Measurements from ENCODE around the gene BCL10.

BCL10 gene

GRCh38 chr1:85224734-85225623 lies 51.5 kb downstream of the BCL10 start (continued):
- TF ChIP-seq, protein P1, sequence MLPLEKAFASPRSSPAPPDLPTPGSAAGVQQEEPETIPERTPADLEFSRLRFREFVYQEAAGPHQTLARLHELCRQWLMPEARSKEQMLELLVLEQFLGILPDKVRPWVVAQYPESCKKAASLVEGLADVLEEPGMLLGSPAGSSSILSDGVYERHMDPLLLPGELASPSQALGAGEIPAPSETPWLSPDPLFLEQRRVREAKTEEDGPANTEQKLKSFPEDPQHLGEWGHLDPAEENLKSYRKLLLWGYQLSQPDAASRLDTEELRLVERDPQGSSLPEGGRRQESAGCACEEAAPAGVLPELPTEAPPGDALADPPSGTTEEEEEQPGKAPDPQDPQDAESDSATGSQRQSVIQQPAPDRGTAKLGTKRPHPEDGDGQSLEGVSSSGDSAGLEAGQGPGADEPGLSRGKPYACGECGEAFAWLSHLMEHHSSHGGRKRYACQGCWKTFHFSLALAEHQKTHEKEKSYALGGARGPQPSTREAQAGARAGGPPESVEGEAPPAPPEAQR (tag by site-specific recombination; IDR thresholded peaks at IDR 0.05): no peak
- TF ChIP-seq PRDM2 (tag by site-specific recombination; IDR thresholded peaks at IDR 0.05; ENCODE audit: borderline replicate concordance) (no peak), ZNF114 (tag by site-specific recombination; IDR thresholded peaks at IDR 0.05) (no peak), MZF1 (tag by site-specific recombination; IDR thresholded peaks at IDR 0.05; ENCODE audit: borderline replicate concordance) (peak; percentile 93), REPIN1 (tag by site-specific recombination; IDR thresholded peaks at IDR 0.05; ENCODE audit: low read depth) (no peak), ZNF18 (tag by site-specific recombination; IDR thresholded peaks at IDR 0.05) (0 out of 2 replicates have a peak, but pooled peaks have one; percentile 37), ZNF654 (tag by site-specific recombination; IDR thresholded peaks at IDR 0.05; ENCODE audit: low read depth) (no peak), ZNF324 (tag by site-specific recombination; IDR thresholded peaks at IDR 0.05) (no peak), SP7 (tag by site-specific recombination; IDR thresholded peaks at IDR 0.05) (peak; percentile 83), SCRT1 (tag by site-specific recombination; IDR thresholded peaks at IDR 0.05; ENCODE audit: borderline replicate concordance) (peak; percentile 58; the same call in 1 of the 2 replicates), ZNF629 (tag by site-specific recombination; IDR thresholded peaks at IDR 0.05) (0 out of 2 replicates have a peak, but pooled peaks have one; percentile 21), SETDB1 (IDR thresholded peaks at IDR 0.05; ENCODE audit: insufficient read length, low read length) (no peak), BCL11B (tag by site-specific recombination; IDR thresholded peaks at IDR 0.05; ENCODE audit: low read depth) (0 out of 2 replicates have a peak, but pooled peaks have one; percentile 29), ZNF560 (tag by site-specific recombination; IDR thresholded peaks at IDR 0.05; ENCODE audit: borderline replicate concordance) (no peak), ZNF433 (tag by site-specific recombination; IDR thresholded peaks at IDR 0.05; ENCODE audit: low read depth) (no peak), ZNF549 (tag by site-specific recombination; IDR thresholded peaks at IDR 0.05) (no peak), ZNF2 (tag by site-specific recombination; IDR thresholded peaks at IDR 0.05) (no peak), ZBTB20 (tag by site-specific recombination; IDR thresholded peaks at IDR 0.05) (no peak), ZNF704 (tag by site-specific recombination; IDR thresholded peaks at IDR 0.05) (no peak), ZNF548 (tag by site-specific recombination; IDR thresholded peaks at IDR 0.05) (no peak), ZFP37 (tag by site-specific recombination; IDR thresholded peaks at IDR 0.05) (no peak), ZFP41 (tag by site-specific recombination; IDR thresholded peaks at IDR 0.05; ENCODE audit: borderline replicate concordance) (no peak), ZNF501 (tag by site-specific recombination; IDR thresholded peaks at IDR 0.05) (no peak)
